Motor neuron (in vitro differentiated cells): ENCODE measurements around the gene TMEM37. TPM values are rescaled to one million over a fixed set of nuclear protein-coding genes. Genes with fewer than 3 reads are reported as not detected.

Experiments used
- ATAC-seq, 8 experiments: fragments of 200-7000 bp; cut with Tn5 transposase; replicated peaks in 6 of 8; 2 replicates each; pipeline ENCODE4 v1.8.0; 2021; ENCODE audit warnings: mild to moderate bottlenecking in 8 of 8, moderate library complexity in 8 of 8
- H3K27ac ChIP-seq, 2 donors: fragments of 250-450 bp; sonication (Bioruptor Pico); 2 replicates each; pipeline ENCODE4 v1.9.0; 2021; ENCODE audit warnings: antibody characterized with exemption in 2 of 2, mild to moderate bottlenecking in 2 of 2, moderate library complexity in 1 of 2
- H3K4me1 ChIP-seq, 2 donors: fragments of 250-450 bp; sonication (Bioruptor Pico); replicated peaks in 1 of 2; 2 replicates each; pipeline ENCODE4 v1.6.1; 2021; ENCODE audit warnings: antibody characterized with exemption in 2 of 2, mild to moderate bottlenecking in 2 of 2, moderate library complexity in 1 of 2
- H3K4me3 ChIP-seq, 5 donors: fragments of 250-450 bp; sonication (Bioruptor Pico); 2 replicates each; pipeline ENCODE4 v1.9.0; 2021; ENCODE audit warnings: antibody characterized with exemption in 5 of 5, mild to moderate bottlenecking in 5 of 5, moderate library complexity in 4 of 5
- WGBS, 10 experiments: fragments of 450-650 bp; shearing (Covaris generic); methylation state at CpG; one replicate each; pipeline ENCODE4 v1.0.0; 2022; 5-methylcytosine and 5-hydroxymethylcytosine counted together
- in situ Hi-C, 9 experiments: fragments of 400-800 bp; cut with MboI; loops; one replicate each; pipeline ENCODE4 v1.15.0; 2021; ENCODE audit warnings: low sequenced_read_pairs in 9 of 9, low pct_unique_long_range_greater_than_20kb in 2 of 9; ENCODE audit not compliant: unreplicated experiment in 9 of 9
- total RNA-seq, 8 experiments: library from RNA; unstranded; fragments of 300-600 nt; gene quantifications; 2 replicates each; pipeline versions ENCODE4 v1.2.3 to v1.2.4, GENCODE V29; 2022

The TMEM37 gene
- total RNA-seq, 8 experiments from 2014 or later = 0.11 to 10.5 (median 0.36) TPM

GRCh38 chr2:119421741-119422140 lies 9.9 kb upstream of the TMEM37 start:
- no peak overlapping the region for H3K27ac ChIP-seq
- no peak for ATAC-seq
- peaks cover 18 to 24% of the 10 kb centered on the region in 2 donors for H3K4me1 ChIP-seq
- H3K4me3 ChIP-seq = no peak overlapping the region
- in situ Hi-C loops = loop anchor here in 3 of 9 experiments (25.0 kb wide), 1 partner anchor 241 kb away; no protein-coding TSS in a partner anchor

GRCh38 chr2:119422360-119423107 lies 9.1 kb upstream of the TMEM37 start:
- in situ Hi-C loops = loop anchor here in 3 of 9 experiments (25.0 kb wide), 1 partner anchor 240 kb away; no protein-coding TSS in a partner anchor
- H3K27ac ChIP-seq = peak overlapping the region; percentile 7 to 22
- 0 to 79% (median 48%) methylated on average over 1 to 7 of the region's 7 CpGs; no CpG with 5 or more reads in 1 of the 10 experiments for WGBS, 10 experiments
- H3K4me3 ChIP-seq = no peak overlapping the region
- peak in 5 of 8 experiments; percentile 32 to 75 (median 68) for ATAC-seq
- peaks cover 18 to 24% of the 10 kb centered on the region in 2 donors for H3K4me1 ChIP-seq

- Histone ChIP-seq H3K4me1 (peaks cover 18 to 22% of the 10 kb centered on the region in 2 donors), H3K27ac (peak overlapping the region; percentile 7 to 22), H3K4me3 (no peak overlapping the region)
- in situ Hi-C loops = loop anchor here in 3 of 9 experiments (25.0 kb wide), 1 partner anchor 239 kb away; no protein-coding TSS in a partner anchor
- WGBS, 10 experiments = 22 to 63% (median 49%) methylated on average over 1 to 2 of the region's 2 CpGs; no CpG with 5 or more reads in 3 of the 10 experiments
- peak in 5 of 8 experiments; percentile 41 to 77 (median 75) for ATAC-seq
Measured at GRCh38 chr2:119423108-119423444, 8.6 kb upstream of the TMEM37 start.

GRCh38 chr2:119423811-119424210 lies 7.8 kb upstream of the TMEM37 start:
- H3K27ac ChIP-seq = no peak overlapping the region
- in situ Hi-C loops = loop anchor here in 3 of 9 experiments (25.0 kb wide), 1 partner anchor 238 kb away; no protein-coding TSS in a partner anchor
- H3K4me3 ChIP-seq = no peak overlapping the region
- H3K4me1 ChIP-seq = peaks cover 18 to 21% of the 10 kb centered on the region in 2 donors
- 14 to 100% (median 88%) methylated on average over 1 to 2 of the region's 2 CpGs; no CpG with 5 or more reads in 1 of the 10 experiments for WGBS, 10 experiments
- ATAC-seq = no peak

- WGBS, 10 experiments = 50 to 100% (median 92%) methylated on average over 1 to 7 of the region's 10 CpGs; no CpG with 5 or more reads in 2 of the 10 experiments
- in situ Hi-C loops = loop anchor here in 3 of 9 experiments (25.0 kb wide), 1 partner anchor 238 kb away; no protein-coding TSS in a partner anchor
Measured at GRCh38 chr2:119424284-119425118, 7.2 kb upstream of the TMEM37 start.

GRCh38 chr2:119425119-119425405 lies 6.6 kb upstream of the TMEM37 start:
- 80 to 100% (median 100%) methylated on average over 1 of the region's 1 CpG; no CpG with 5 or more reads in 6 of the 10 experiments for WGBS, 10 experiments
- in situ Hi-C loops = no loop called here
- Histone ChIP-seq H3K4me1 (peaks cover 18 to 21% of the 10 kb centered on the region in 2 donors), H3K4me3 (no peak overlapping the region), H3K27ac (no peak overlapping the region)
- ATAC-seq = no peak

More at GRCh38 chr2:119424284-119425118, 7.2 kb upstream of the TMEM37 start:
- Histone ChIP-seq H3K4me3 (no peak overlapping the region), H3K27ac (no peak overlapping the region), H3K4me1 (peaks cover 18 to 21% of the 10 kb centered on the region in 2 donors)
- no peak for ATAC-seq

GRCh38 chr2:119425620-119426395 lies 5.8 kb upstream of the TMEM37 start:
- in situ Hi-C loops = no loop called here
- Histone ChIP-seq H3K27ac (no peak overlapping the region), H3K4me1 (peaks cover 21 to 22% of the 10 kb centered on the region in 2 donors), H3K4me3 (no peak overlapping the region)
- WGBS, 10 experiments = 67 to 100% (median 97%) methylated on average over 1 to 6 of the region's 7 CpGs; no CpG with 5 or more reads in 3 of the 10 experiments
- peak in 3 of 8 experiments; percentile 17 to 49 (median 35) for ATAC-seq

GRCh38 chr2:119426396-119426675 lies 5.3 kb upstream of the TMEM37 start:
- peaks cover 21 to 26% of the 10 kb centered on the region in 2 donors for H3K4me1 ChIP-seq
- H3K4me3 ChIP-seq = no peak overlapping the region
- ATAC-seq = no peak
- no peak overlapping the region for H3K27ac ChIP-seq
- 15 to 90% (median 50%) methylated on average over 1 to 4 of the region's 5 CpGs; no CpG with 5 or more reads in 5 of the 10 experiments for WGBS, 10 experiments
- in situ Hi-C loops = no loop called here

GRCh38 chr2:119426801-119427395 lies 4.8 kb upstream of the TMEM37 start:
- in situ Hi-C loops = no loop called here
- 27 to 82% (median 45%) methylated on average over 2 to 6 of the region's 12 CpGs; no CpG with 5 or more reads in 5 of the 10 experiments for WGBS, 10 experiments
- H3K4me3 ChIP-seq = no peak overlapping the region
- peak in 1 of 8 experiments; percentile 11 for ATAC-seq
- no peak overlapping the region for H3K27ac ChIP-seq
- H3K4me1 ChIP-seq = peaks cover 21 to 26% of the 10 kb centered on the region in 2 donors

GRCh38 chr2:119427756-119428155 lies 3.9 kb upstream of the TMEM37 start:
- in situ Hi-C loops = no loop called here
- Histone ChIP-seq H3K4me3 (no peak overlapping the region), H3K27ac (no peak overlapping the region), H3K4me1 (peaks cover 14 to 23% of the 10 kb centered on the region in 2 donors)
- no peak for ATAC-seq
- 20 to 70% (median 33%) methylated on average over 1 to 2 of the region's 3 CpGs; no CpG with 5 or more reads in 5 of the 10 experiments for WGBS, 10 experiments

- Histone ChIP-seq H3K27ac (no peak overlapping the region), H3K4me3 (no peak overlapping the region), H3K4me1 (peaks cover 5 to 14% of the 10 kb centered on the region in 2 donors)
- WGBS, 10 experiments = 33 to 100% (median 80%) methylated on average over 1 to 4 of the region's 7 CpGs; no CpG with 5 or more reads in 2 of the 10 experiments
- no peak for ATAC-seq
- in situ Hi-C loops = no loop called here
Measured at GRCh38 chr2:119428488-119429224, 3.0 kb upstream of the TMEM37 start.
